ENCODE results near the gene SLF1. TPM values are rescaled to one million over a fixed set of nuclear protein-coding genes. Genes with fewer than 3 reads are reported as not detected.

The SLF1 gene
- total and polyA plus RNA-seq, 9 donors: 2.4 to 11.2 (median 4.9) TPM

DNA sequence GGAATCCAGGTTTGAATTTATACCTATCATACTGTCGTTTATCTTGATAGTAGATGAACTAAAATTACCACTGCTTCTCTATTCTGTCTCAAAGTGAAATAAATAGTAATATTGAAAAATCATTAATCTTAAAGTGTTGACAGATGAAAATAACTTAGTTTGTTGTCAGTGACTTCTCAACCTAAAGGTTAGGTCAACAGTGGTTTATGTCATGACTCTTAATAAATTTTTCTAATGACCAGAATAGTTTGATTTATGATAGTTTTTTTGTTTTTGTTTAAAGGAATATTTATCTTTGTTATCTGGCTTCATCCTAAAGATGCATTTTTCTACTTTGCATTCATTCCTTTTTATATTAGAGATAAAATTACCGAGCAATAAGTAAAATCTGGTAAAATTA lies 81.1 kb downstream of the SLF1 start:
- WGBS, 3 donors: 70 to 87% (median 78%) methylated on average over 2 of the region's 2 CpGs
- intact Hi-C loops (cut with DNase I): no loop called here
- no peak for DNase-seq

DNA sequence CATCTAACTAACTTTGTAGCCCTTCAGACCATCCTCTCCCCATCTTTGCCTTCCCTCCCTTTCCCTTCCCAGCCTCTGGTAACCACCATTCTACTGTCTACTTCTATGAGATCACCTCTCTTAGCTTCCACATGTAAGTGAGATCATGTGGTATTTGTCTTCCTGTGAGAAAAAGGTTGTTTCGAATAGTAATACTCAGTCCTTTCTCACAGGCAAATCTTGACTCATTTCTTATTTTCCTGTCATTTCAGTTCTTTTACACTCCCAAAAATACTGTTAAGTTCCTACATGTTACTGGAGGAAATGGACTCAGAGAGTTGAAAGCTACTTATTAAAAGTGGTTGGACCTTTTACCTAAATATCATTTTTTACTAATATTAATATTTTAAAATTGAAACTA lies 82.1 kb downstream of the SLF1 start:
- no peak overlapping the region for H3K27ac ChIP-seq
- H3K36me3 ChIP-seq: no peaks in the 10 kb centered on the region
- no peaks in the 10 kb centered on the region for H3K4me1 ChIP-seq (ENCODE audit: insufficient read depth)
- DNase-seq: no peak
- H3K27me3 ChIP-seq: no peaks in the 10 kb centered on the region
- TF ChIP-seq, protein P1, sequence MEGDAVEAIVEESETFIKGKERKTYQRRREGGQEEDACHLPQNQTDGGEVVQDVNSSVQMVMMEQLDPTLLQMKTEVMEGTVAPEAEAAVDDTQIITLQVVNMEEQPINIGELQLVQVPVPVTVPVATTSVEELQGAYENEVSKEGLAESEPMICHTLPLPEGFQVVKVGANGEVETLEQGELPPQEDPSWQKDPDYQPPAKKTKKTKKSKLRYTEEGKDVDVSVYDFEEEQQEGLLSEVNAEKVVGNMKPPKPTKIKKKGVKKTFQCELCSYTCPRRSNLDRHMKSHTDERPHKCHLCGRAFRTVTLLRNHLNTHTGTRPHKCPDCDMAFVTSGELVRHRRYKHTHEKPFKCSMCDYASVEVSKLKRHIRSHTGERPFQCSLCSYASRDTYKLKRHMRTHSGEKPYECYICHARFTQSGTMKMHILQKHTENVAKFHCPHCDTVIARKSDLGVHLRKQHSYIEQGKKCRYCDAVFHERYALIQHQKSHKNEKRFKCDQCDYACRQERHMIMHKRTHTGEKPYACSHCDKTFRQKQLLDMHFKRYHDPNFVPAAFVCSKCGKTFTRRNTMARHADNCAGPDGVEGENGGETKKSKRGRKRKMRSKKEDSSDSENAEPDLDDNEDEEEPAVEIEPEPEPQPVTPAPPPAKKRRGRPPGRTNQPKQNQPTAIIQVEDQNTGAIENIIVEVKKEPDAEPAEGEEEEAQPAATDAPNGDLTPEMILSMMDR (IDR thresholded peaks at IDR 0.05): no peak
- no peak for TF ChIP-seq POLR2A (IDR thresholded peaks at IDR 0.05)
- no peak for TF ChIP-seq EP300 (IDR thresholded peaks at IDR 0.05)
- intact Hi-C loops (cut with DNase I): no loop called here
- no peak overlapping the region for H3K4me3 ChIP-seq
- no peaks in the 10 kb centered on the region for H3K9me3 ChIP-seq
- 85 to 92% (median 91%) methylated on average over 1 of the region's 1 CpG for WGBS, 3 donors

More for the DNA sequence above, 81.1 kb downstream of the SLF1 start:
- H3K9me3 ChIP-seq: no peaks in the 10 kb centered on the region
- no peak overlapping the region for H3K27ac ChIP-seq
- TF ChIP-seq, protein P1 (IDR thresholded peaks at IDR 0.05): no peak
- no peak for TF ChIP-seq POLR2A (IDR thresholded peaks at IDR 0.05)
- no peak for TF ChIP-seq EP300 (IDR thresholded peaks at IDR 0.05)
- H3K4me3 ChIP-seq: no peak overlapping the region
- H3K4me1 ChIP-seq (ENCODE audit: insufficient read depth): no peaks in the 10 kb centered on the region
- no peaks in the 10 kb centered on the region for H3K27me3 ChIP-seq
- no peaks in the 10 kb centered on the region for H3K36me3 ChIP-seq

DNA sequence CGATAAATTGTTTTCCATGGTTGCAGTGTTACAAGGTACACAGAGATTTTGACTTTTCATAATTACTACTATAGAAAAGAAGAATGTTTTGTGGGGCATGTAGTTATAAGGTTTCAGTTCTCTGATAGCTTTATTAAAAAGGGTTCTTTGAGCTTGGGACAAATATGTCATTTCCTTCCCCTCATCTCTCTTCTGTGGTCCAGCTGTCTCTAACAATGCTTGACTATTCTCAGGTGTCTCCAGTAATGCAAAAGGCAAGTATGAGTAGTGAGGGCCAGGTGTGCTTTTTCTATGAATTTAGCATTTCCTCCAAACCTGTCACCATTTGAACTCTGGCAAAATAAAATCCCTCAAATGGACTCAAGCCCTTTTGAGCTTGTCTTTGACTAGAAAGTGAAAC lies 84.3 kb downstream of the SLF1 start:
- intact Hi-C loops (cut with DNase I): no loop called here
- Histone ChIP-seq H3K4me3 (no peak overlapping the region), H3K9me3 (no peaks in the 10 kb centered on the region), H3K4me1 (ENCODE audit: insufficient read depth) (no peaks in the 10 kb centered on the region), H3K36me3 (no peaks in the 10 kb centered on the region), H3K27me3 (no peaks in the 10 kb centered on the region), H3K27ac (no peak overlapping the region)
- WGBS, 3 donors: 96 to 99% (median 97%) methylated on average over 1 of the region's 1 CpG
- no peak for TF ChIP-seq POLR2A (IDR thresholded peaks at IDR 0.05)
- TF ChIP-seq, protein P1 (IDR thresholded peaks at IDR 0.05): no peak
- no peak for TF ChIP-seq EP300 (IDR thresholded peaks at IDR 0.05)
- DNase-seq: no peak

DNA sequence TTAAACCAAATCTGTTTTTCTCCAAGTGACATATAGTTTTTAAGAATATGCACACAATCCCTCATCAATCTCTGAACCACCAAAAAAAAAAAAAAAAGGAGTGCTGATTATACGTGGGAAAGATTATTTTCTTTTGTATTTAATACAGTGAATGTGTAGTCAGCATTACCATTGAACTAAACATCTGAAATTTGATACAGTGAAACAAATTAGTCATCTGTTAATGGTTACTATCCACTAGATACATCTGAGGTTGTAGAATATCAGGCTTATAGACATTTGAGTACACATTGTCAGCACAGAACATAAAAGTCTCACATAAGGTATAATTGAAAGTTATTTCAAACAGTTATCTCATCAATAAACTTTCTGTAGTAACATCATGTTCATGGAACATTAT lies 87.0 kb downstream of the SLF1 start:
- DNase-seq: no peak
- H3K27me3 ChIP-seq: no peaks in the 10 kb centered on the region
- no peaks in the 10 kb centered on the region for H3K9me3 ChIP-seq
- intact Hi-C loops (cut with DNase I): no loop called here
- no peak overlapping the region for H3K27ac ChIP-seq
- TF ChIP-seq, protein P1 (IDR thresholded peaks at IDR 0.05): no peak
- TF ChIP-seq POLR2A (IDR thresholded peaks at IDR 0.05) (no peak), EP300 (IDR thresholded peaks at IDR 0.05) (no peak)
- no peaks in the 10 kb centered on the region for H3K36me3 ChIP-seq
- no peak overlapping the region for H3K4me3 ChIP-seq
- H3K4me1 ChIP-seq (ENCODE audit: insufficient read depth): no peaks in the 10 kb centered on the region
- 56 to 70% (median 63%) methylated on average over 1 of the region's 1 CpG for WGBS, 3 donors

All from ovary (tissue), 9 donors.